DMS53 treated with DMSO at 0.1 percent for 48 hours (cell line): ENCODE data around the gene DCUN1D3.
A peak's percentile ranks its signal among the peaks of the same experiment; 100 is the strongest.
"Not testable (repeated sequence)": the region's sequence is repeated elsewhere in the genome, so short reads cannot be mapped to it uniquely, and the experiment has no call there.

Experiments
- DNase-seq: peaks from one replicate; lab custom pipeline; 2025; ENCODE audit not compliant: unreplicated experiment; lab: John Stamatoyannopoulos, UW

The DCUN1D3 gene

DNA sequence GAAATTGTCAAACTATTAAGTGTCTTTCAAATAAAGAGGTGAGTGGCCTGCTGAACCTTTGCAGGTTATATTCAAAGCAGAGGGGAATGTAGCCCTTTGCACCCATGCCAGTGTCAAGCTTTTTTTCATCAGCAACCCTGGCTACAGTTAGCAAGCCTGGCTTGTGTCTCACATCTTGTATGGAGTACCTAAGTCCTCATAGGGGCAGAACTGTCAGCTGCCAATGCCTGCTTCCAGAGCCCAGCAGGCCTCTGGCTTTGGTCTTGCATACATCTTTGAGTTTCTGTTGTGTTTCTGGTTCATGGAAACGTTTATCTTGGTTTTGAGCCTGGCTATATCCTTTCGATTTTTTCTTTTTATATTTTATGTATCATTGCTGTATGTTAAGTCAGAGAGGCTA, 67.1 kb downstream of the DCUN1D3 start:
- no peak for DNase-seq

DNA sequence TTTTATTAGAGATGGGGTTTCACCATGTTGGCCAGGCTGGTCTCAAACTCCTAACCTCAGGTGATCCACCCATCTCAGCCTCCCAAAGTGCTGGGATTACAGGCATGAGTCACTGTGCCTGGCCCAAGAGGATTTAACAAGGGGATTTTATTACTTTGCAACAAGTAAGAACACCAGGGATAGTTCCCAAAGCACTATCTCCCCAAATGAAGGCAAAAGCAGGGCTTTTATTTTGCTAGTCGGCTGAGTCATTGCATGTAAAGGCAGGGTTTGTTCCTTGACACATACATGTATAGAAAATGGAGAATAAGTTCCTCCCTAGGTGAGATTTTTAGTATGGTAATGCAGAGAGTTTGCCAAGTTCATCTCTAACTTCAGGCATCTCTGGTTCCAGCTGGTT, 69.8 kb downstream of the DCUN1D3 start:
- no peak for DNase-seq

DNA sequence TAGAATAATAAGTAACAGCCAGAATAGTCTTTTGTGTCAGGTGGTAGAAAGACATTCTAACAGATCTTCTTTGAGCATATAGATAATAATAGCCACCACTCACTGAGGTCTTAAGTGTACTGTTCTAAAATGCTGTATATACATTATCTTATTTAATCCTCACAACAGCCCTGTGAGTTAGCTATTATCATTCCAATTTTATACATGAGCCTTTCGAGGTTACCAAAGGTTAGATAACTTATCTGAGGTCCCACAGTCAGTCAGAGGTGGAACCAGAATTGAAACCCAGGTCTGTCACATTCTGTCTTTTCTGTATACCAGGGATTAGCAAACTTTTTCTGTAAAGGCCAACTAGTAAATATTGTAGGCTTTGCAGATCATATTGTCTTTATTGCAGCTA, 70.6 kb downstream of the DCUN1D3 start:
- no peak for DNase-seq

DNA sequence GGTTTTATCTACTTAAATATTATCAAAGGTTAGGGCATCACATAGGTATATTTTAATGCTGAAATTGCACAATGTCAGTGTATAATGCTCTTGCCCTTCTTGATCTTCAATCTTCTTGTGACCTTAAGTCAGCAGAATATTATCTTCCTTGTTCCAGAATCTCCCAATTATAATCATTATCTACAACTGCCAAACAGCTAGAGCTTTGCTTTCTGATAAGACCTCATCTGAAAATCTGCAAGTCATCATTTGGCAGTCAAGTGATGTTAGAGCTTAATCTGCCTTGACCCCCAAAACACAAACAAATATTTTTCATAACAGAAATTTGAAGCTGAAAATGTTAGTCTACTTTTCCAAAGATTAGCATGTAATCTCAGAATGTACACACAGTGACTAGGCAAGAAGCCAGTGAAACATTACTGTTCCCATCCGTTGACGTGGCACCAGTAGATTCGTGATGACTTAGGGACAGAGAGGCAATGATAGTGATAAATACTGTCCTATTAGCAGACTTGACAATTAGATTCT, 74.1 kb downstream of the DCUN1D3 start:
- no peak for DNase-seq

DNA sequence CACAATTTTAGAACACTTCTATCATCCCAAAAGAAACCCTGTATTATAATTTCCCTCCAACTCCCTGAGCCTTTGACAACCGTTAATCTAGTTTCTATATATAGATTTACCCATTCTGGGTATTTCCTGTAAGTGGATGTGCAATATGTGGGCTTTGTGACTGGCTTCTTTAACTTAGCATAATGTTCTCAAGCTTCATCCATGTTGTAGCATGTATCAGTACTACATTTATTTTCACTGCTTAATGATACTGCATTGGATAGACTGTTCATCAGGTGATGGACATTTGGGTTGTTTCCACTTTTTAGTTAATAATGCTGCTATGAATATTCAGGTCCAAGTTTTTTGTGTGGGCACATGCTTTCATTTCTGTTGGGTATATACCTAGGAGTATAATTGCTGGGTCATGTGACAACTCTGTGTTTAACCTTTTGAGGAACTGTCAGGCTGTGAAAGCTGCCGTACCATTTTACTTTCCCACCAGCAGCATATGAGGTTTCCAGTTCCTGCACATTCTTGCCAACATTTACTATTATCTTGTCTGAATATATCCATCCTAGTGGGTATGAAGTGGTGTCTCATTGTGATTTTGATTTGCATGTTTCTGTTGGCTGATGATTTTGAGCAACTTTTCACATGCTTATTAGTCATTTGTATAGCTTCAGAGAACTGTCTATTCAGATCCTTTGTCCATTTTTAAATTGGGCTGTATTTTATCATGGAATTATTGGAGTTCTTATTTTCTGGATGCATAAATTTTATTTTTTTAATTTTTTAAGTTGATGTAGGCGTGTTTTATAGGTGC, 77.4 kb downstream of the DCUN1D3 start:
- no peak for DNase-seq

DNA sequence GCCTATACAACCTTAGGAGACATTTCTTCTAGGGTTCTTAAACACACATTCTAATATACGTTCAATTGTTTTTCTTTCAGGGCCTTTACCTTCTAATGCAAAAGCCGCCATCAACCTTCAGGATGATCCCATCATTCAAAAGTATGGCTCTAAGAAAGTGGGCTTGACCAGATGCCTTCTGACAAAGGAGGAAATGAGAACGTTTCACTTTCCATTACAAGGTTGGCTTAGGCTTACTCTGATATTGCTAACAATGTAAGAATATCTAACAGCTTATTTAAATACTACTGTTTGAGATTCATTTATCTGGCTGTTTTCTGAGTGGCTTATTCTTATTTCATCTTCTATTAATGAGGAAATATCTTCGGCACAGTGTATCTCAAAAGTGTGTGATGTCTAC, 78.5 kb downstream of the DCUN1D3 start:
- DNase-seq, result no peak

DNA sequence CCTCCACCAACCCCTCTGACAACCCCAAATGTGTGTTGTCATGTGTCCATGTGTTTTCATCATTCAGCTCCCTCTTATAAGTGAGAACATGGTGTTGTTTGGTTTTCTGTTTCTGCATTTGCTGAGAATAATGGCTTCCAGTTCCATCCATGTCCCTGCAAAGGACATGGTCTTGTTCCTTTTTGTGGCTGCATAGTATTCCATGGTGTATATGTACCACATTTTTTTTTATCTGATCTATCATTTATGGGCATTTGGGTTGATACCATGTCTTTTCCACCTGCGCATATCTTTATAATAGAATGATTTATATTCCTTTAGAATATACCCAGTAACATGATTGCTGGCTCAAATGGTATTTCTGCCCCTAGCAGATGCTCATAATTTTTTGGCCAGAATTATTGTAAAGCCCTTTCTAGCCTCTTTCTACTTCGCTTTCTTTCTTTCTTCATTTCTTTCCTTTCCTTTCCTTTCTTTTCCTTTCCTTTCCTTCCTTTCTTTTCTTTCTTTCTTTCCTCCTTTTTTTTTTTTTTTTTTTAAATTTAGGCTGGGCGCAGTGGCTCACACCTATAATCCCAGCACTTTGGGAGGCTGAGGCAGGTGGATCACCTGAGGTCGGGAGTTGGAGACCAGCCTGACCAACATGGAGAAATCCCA, 81.1 kb downstream of the DCUN1D3 start:
- DNase-seq, result no peak

DNA sequence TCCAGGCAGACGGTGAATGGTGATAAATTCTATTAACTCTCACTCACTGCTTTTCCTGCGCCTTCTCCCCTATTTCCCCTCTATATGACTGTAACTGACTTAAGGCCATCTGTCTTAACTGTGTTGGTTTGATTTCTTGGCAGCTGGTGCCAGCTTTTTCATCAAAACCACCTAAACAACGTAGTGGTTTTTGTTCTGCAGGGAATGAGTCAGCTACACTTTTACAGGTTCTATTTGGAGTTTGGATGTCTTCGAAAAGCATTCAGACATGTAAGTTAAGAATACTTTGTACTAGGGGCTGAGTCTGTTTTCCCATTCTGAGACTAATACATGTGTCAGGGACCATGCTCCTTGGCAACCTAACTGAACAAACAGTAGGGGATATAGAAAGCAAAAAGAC, 85.4 kb downstream of the DCUN1D3 start:
- no peak for DNase-seq

DNA sequence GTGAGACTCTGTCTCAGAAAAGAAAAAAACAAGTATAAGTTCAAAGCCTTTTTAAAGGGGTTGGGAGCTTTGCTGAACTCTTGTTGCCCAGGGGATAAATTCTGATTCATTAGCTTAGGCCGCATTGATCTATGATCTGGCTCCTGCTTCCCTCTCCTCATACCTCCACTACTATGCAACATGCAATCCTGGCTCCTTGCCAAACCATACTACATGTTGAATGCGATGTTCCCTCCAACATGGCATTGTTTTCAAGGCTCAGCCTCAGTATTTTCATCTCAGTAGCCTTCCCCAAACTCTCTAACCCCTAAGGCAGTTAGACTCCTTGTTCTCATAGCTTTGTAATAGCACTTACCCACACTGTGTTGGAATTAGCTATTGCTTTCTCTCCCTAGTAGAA, 87.6 kb downstream of the DCUN1D3 start:
- no peak for DNase-seq

DNA sequence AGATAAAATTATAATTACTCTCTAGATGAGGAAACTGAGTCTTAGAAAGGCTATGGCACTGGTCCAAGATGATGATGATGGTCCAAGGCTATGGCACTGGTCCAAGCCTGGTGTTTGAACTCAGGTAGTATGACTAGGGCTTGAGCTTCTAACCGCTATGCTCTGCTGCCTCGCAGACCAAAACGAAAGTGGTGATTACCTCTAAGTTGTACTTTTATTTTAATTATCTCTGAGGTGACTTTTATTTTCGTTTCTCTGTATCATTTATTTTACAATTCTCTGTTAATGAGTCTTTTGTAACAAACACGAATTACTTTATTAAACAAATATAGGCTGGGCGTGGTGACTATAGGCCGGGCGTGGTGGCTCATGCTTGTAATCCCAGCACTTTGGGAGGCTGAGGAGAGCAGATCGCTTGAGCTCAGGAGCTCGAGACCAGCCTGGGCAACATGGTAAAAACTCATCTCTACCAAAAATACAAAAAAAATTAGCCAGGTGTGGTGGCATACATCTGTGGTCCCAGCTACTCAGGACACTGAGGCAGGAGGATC, 88.2 kb downstream of the DCUN1D3 start:
- DNase-seq, result no peak

DNA sequence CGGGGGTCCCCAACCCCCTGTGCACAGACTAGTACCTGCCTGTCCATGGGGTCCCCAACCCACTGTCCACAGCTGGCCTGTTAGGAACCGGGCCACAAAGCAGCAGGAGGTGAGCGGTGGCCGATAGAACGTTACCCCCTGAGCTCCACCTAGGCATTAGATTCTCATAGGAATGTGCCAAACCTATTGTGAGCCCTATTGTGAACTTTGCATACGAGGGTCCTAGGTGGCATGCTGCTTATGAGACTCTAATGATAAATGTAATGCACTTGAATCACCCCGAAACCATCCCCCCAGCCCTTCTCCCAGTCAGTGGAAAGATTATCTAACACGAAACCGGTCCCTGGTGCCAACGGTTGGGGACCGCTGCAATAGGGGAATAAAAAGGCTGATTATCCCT, 92.3 kb downstream of the DCUN1D3 start:
- no peak for DNase-seq

DNA sequence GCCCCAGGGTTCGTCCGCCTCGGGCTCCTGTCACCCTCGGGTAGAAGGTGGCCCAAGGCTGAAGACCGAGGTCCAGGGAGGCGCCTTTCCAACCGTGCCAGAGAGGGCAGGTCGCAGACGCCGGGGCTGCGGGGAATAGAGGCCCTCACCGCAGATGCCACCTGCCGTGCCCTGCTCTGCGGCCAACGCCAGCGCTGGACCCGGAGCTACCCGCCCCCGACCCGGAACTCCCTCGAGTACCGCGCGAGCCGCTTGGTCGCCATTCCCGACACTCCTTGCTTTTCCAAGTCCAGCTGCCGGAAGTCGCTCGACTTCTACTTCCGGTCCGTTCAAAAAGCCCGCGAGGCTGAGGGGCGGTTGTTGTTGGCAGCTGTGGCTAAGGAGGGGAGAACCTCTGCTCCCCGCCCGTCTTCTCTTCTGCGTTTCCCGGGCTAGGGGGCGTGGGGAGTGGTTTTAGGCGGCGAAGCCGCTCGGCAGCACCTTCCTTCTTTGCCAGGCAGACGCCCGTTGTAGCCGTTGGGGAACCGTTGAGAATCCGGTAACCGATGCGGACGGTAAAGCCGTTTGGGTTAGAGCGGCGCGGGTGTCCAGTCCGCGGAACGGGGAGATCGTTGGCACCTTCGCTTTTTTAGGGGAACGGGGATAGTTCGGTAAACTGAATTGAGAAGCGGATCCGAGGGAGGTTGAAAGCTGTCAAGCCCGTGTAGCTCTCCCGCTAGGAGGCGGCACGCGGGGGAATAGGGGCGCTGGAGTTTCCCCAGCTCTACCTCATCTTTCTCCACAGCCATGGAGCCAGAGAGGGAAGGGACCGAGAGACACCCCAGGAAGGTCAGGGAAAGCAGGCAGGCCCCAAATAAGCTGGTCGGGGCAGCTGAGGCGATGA, 93.7 kb downstream of the DCUN1D3 start, which contains the start of the genes ERI2 and REXO5:
ERI2 (minus strand) TSS at position 305 of the 883 bp plus-strand sequence; CDS start at position 263, 42 bp downstream.
REXO5 (plus strand) TSS at position 360 of the 883 bp plus-strand sequence; CDS start at position 787, 427 bp downstream.
- peak; percentile 73 for DNase-seq

DNA sequence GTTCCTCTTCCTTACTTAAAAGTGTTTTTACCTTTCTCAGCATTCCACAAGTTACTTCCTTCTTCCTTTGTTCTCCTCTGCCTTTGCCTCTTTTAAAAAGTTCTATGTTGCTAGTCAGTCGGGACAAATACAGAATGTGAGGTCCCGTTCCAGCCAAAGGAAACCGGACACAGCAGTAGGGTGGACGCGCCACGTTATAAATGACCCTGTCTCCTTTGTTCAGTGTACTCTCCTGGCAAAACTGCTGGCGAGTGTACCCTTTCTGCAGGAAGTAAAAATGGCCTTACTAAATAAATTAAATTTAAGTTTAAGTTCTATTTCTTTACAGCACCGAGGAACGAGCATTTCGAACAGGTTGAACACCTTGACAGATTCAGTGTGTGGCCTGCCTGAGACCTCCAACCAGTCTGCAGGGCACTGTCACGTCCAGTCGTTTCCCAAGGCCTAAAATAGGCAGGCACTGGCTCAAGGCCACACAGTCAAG, 94.4 kb downstream of the DCUN1D3 start:
- DNase-seq, result not testable (repeated sequence)
